Mesenchymal stem cell (in vitro differentiated cells and primary cell): ENCODE measurements around the gene BFAR.

Experiments used
- DNase-seq: peaks from one replicate; pipeline ENCODE4 v3.0.0-alpha.2; 2013
- H2AFZ ChIP-seq: one replicate; pipeline ENCODE4 v1.6.1; 2013; ENCODE audit warnings: low read depth, mild to moderate bottlenecking, control low read depth, inconsistent platforms, low read length, moderate library complexity
- H2AK5ac ChIP-seq: 2 replicates; pipeline ENCODE4 v1.6.1; 2013; ENCODE audit warnings: low read length, moderate library complexity, mild to moderate bottlenecking, inconsistent platforms; ENCODE audit not compliant: severe bottlenecking
- H2BK120ac ChIP-seq: one replicate; pipeline ENCODE4 v1.6.1; 2013; ENCODE audit warnings: low read depth, mild to moderate bottlenecking, inconsistent platforms, low read length, moderate library complexity
- H2BK12ac ChIP-seq, 2 experiments: one replicate each; pipeline ENCODE4 v1.6.1; 2013; ENCODE audit warnings: inconsistent platforms in 2 of 2, low read length in 2 of 2, mild to moderate bottlenecking in 2 of 2, moderate library complexity in 2 of 2, control low read depth in 1 of 2
- H2BK15ac ChIP-seq: one replicate; pipeline ENCODE4 v1.6.1; 2013; ENCODE audit warnings: mild to moderate bottlenecking, low read depth, inconsistent platforms; ENCODE audit not compliant: poor library complexity, severe bottlenecking
- H2BK5ac ChIP-seq: 2 replicates; pipeline ENCODE4 v1.6.1; 2013; ENCODE audit warnings: low read depth, mild to moderate bottlenecking, low read length, control low read depth, inconsistent platforms; ENCODE audit not compliant: poor library complexity, severe bottlenecking
- H3K14ac ChIP-seq, 2 experiments: one replicate each; pipeline ENCODE4 v1.6.1; 2013; ENCODE audit warnings: inconsistent platforms in 2 of 2, low read length in 2 of 2, control low read depth in 1 of 2, mild to moderate bottlenecking in 1 of 2, moderate library complexity in 1 of 2
- H3K18ac ChIP-seq, 2 experiments: one replicate each; pipeline ENCODE4 v1.6.1; 2013; ENCODE audit warnings: inconsistent platforms in 2 of 2, low read length in 2 of 2, control low read depth in 1 of 2, low read depth in 1 of 2, mild to moderate bottlenecking in 1 of 2
- H3K23ac ChIP-seq, 2 experiments: one replicate each; pipeline ENCODE4 v1.6.1; 2013; ENCODE audit warnings: inconsistent platforms in 2 of 2, low read length in 2 of 2, mild to moderate bottlenecking in 2 of 2, moderate library complexity in 2 of 2, control low read depth in 1 of 2
- H3K27ac ChIP-seq: 2 replicates; pipeline ENCODE4 v1.5.1; 2013; ENCODE audit warnings: mild to moderate bottlenecking, moderate library complexity, low read length, control low read depth, inconsistent platforms; ENCODE audit not compliant: poor library complexity, severe bottlenecking
- H3K27me3 ChIP-seq, 2 experiments: 2 replicates each; pipeline versions ENCODE4 v1.6.1 to v1.7.0; 2013; ENCODE audit warnings: low read length in 2 of 2, mild to moderate bottlenecking in 2 of 2, moderate library complexity in 2 of 2, control low read depth in 1 of 2, inconsistent platforms in 1 of 2; ENCODE audit not compliant: control insufficient read depth in 1 of 2, insufficient read depth in 1 of 2
- H3K36me3 ChIP-seq, 2 experiments: 2 replicates each; pipeline versions ENCODE4 v1.6.1 to v1.7.0; 2013; ENCODE audit warnings: low read length in 2 of 2, control low read depth in 1 of 2, inconsistent platforms in 1 of 2, low read depth in 1 of 2, mild to moderate bottlenecking in 1 of 2; ENCODE audit not compliant: insufficient read depth in 2 of 2, control insufficient read depth in 1 of 2
- H3K4ac ChIP-seq, 2 experiments: one replicate each; pipeline ENCODE4 v1.6.1; 2013; ENCODE audit warnings: inconsistent platforms in 2 of 2, low read length in 2 of 2, mild to moderate bottlenecking in 2 of 2, moderate library complexity in 2 of 2, control low read depth in 1 of 2, low read depth in 1 of 2
- H3K4me1 ChIP-seq: 2 replicates; pipeline ENCODE4 v1.6.1; 2013; ENCODE audit warnings: low read depth, low read length, control low read depth; ENCODE audit not compliant: control insufficient read depth, insufficient read depth
- H3K4me2 ChIP-seq: 2 replicates; pipeline ENCODE4 v1.6.1; 2013; ENCODE audit warnings: low read length, mild to moderate bottlenecking, inconsistent platforms; ENCODE audit not compliant: poor library complexity, severe bottlenecking
- H3K4me3 ChIP-seq, 2 experiments: 2 replicates each; pipeline versions ENCODE4 v1.5.1 to v1.7.0; 2013; ENCODE audit warnings: low read length in 2 of 2, mild to moderate bottlenecking in 2 of 2, control low read depth in 1 of 2, low read depth in 1 of 2; ENCODE audit not compliant: insufficient read depth in 1 of 2
- H3K79me1 ChIP-seq: replicated peaks from 2 replicates; pipeline ENCODE4 v1.6.1; 2013; ENCODE audit warnings: mild to moderate bottlenecking, control low read depth, low read length, inconsistent platforms; ENCODE audit not compliant: poor library complexity, severe bottlenecking
- H3K9ac ChIP-seq: 2 replicates; pipeline ENCODE4 v1.7.0; 2013; ENCODE audit warnings: mild to moderate bottlenecking, low read length, moderate library complexity
- H3K9me3 ChIP-seq: 2 replicates; pipeline ENCODE4 v1.7.0; 2013; ENCODE audit warnings: mild to moderate bottlenecking, low read length; ENCODE audit not compliant: control insufficient read depth
- H4K8ac ChIP-seq: one replicate; pipeline ENCODE4 v1.6.1; 2013; ENCODE audit warnings: inconsistent platforms, mild to moderate bottlenecking, low read length, moderate library complexity
- H4K91ac ChIP-seq: one replicate; pipeline ENCODE4 v1.6.1; 2013; ENCODE audit warnings: mild to moderate bottlenecking, low read length, inconsistent platforms
- WGBS: methylation state at CpG from one replicate; pipeline ENCODE4 v1.1.7; 2013; ENCODE audit warnings: mixed read lengths; 5-methylcytosine and 5-hydroxymethylcytosine counted together

BFAR gene

GRCh38 chr16:14669776-14670175, 37.0 kb downstream of the BFAR start:
- no peak overlapping the region for H2BK15ac ChIP-seq
- no peak overlapping the region for H4K91ac ChIP-seq
- no peak overlapping the region for H2BK120ac ChIP-seq
- H3K4me2 ChIP-seq, result no peak overlapping the region
- no peak overlapping the region for H3K27ac ChIP-seq
- H3K14ac ChIP-seq, result no peak overlapping the region
- H2BK12ac ChIP-seq, result no peak overlapping the region
- no peak overlapping the region for H2AFZ ChIP-seq
- H3K4ac ChIP-seq, result no peak overlapping the region
- H4K8ac ChIP-seq, result no peak overlapping the region
- H3K18ac ChIP-seq, result no peak overlapping the region
- no peak overlapping the region for H2AK5ac ChIP-seq
- WGBS, result 100% methylated on average over 3 of the region's 4 CpGs
- H3K4me1 ChIP-seq, result peaks cover 5% of the 10 kb centered on the region
- H3K79me1 ChIP-seq, result no peaks in the 10 kb centered on the region
- H3K4me3 ChIP-seq, result no peak overlapping the region
- H3K27me3 ChIP-seq, result no peaks in the 10 kb centered on the region
- DNase-seq, result no peak
- H3K36me3 ChIP-seq, result peaks cover 38 to 47% of the 10 kb centered on the region in 2 experiments
- H3K23ac ChIP-seq, result no peak overlapping the region
- no peaks in the 10 kb centered on the region for H3K9me3 ChIP-seq
- no peak overlapping the region for H2BK5ac ChIP-seq
- H3K9ac ChIP-seq, result no peak overlapping the region

- Histone ChIP-seq H2AFZ (no peak overlapping the region), H3K9ac (no peak overlapping the region), H2BK120ac (no peak overlapping the region), H4K91ac (no peak overlapping the region), H3K27me3 (no peaks in the 10 kb centered on the region), H3K4me1 (peaks cover 5% of the 10 kb centered on the region), H3K14ac (no peak overlapping the region), H3K4ac (no peak overlapping the region), H3K18ac (no peak overlapping the region), H3K4me2 (no peak overlapping the region), H4K8ac (no peak overlapping the region), H3K23ac (no peak overlapping the region), H3K4me3 (no peak overlapping the region), H2BK5ac (no peak overlapping the region), H2BK12ac (no peak overlapping the region), H3K27ac (no peak overlapping the region), H2AK5ac (no peak overlapping the region), H3K79me1 (no peaks in the 10 kb centered on the region), H3K36me3 (peaks cover 18 to 20% of the 10 kb centered on the region in 2 experiments), H3K9me3 (no peaks in the 10 kb centered on the region), H2BK15ac (no peak overlapping the region)
- no peak for DNase-seq
- WGBS, result 82% methylated on average over 7 of the region's 7 CpGs
These were observed 39.7 kb downstream of the BFAR start for GRCh38 chr16:14672403-14672971.

GRCh38 chr16:14676633-14677032, 43.9 kb downstream of the BFAR start:
- no peak for DNase-seq
- Histone ChIP-seq H3K4me1 (peaks cover 5% of the 10 kb centered on the region), H2BK12ac (no peak overlapping the region), H3K36me3 (peaks cover 0 to 2% of the 10 kb centered on the region in 2 experiments), H2AK5ac (no peak overlapping the region), H3K79me1 (no peaks in the 10 kb centered on the region), H3K14ac (no peak overlapping the region), H3K27me3 (peaks cover 0 to 3% of the 10 kb centered on the region in 2 experiments), H4K91ac (no peak overlapping the region), H3K9me3 (no peaks in the 10 kb centered on the region), H3K18ac (no peak overlapping the region), H3K9ac (no peak overlapping the region), H3K4me2 (no peak overlapping the region), H3K27ac (no peak overlapping the region), H4K8ac (no peak overlapping the region), H2BK5ac (no peak overlapping the region), H2BK15ac (no peak overlapping the region), H3K23ac (no peak overlapping the region), H3K4ac (no peak overlapping the region), H3K4me3 (no peak overlapping the region), H2BK120ac (no peak overlapping the region), H2AFZ (no peak overlapping the region)
- 96% methylated on average over 2 of the region's 3 CpGs for WGBS

DNA sequence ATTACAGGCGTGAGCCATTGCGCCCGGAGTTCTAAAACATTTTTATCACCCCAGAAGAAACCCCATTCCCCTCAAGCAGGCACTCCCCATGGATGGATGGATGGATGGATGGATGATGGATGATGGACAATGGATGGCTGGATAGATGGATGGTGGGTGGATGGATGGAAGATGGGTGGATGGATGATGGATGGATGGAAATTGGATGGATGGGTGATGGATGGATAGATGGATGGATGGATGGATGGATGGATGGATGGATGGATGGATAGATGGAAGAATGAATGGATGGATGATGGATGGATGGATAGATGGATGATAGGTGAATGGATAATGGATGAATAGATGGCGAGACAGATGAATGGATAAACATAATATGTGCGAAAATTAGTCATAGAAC, 44.9 kb downstream of the BFAR start:
- Histone ChIP-seq H3K14ac (no peak overlapping the region), H3K4me1 (peaks cover 2% of the 10 kb centered on the region), H3K9ac (no peak overlapping the region), H2BK120ac (no peak overlapping the region), H3K27me3 (peaks cover 0 to 3% of the 10 kb centered on the region in 2 experiments), H2AFZ (no peak overlapping the region), H3K4me2 (no peak overlapping the region), H2AK5ac (no peak overlapping the region), H3K27ac (no peak overlapping the region), H4K8ac (no peak overlapping the region), H3K36me3 (peaks cover 0 to 2% of the 10 kb centered on the region in 2 experiments), H3K18ac (no peak overlapping the region), H2BK15ac (no peak overlapping the region), H3K9me3 (no peaks in the 10 kb centered on the region), H3K4ac (no peak overlapping the region), H3K79me1 (no peaks in the 10 kb centered on the region), H3K23ac (no peak overlapping the region), H2BK5ac (no peak overlapping the region), H4K91ac (no peak overlapping the region), H3K4me3 (no peak overlapping the region), H2BK12ac (no peak overlapping the region)
- no peak for DNase-seq
- WGBS, result 95% methylated on average over 5 of the region's 5 CpGs
